D341Med (cell line): ENCODE data around the gene GNAI1.
A peak's percentile ranks its signal among the peaks of the same experiment; 100 is the strongest.
"Not testable (repeated sequence)": the region's sequence is repeated elsewhere in the genome, so short reads cannot be mapped to it uniquely, and the experiment has no call there.

Experiments used
- DNase-seq: peaks from one replicate; pipeline ENCODE4 v3.0.0; 2012; ENCODE audit warnings: low spot score

GNAI1 gene

DNA sequence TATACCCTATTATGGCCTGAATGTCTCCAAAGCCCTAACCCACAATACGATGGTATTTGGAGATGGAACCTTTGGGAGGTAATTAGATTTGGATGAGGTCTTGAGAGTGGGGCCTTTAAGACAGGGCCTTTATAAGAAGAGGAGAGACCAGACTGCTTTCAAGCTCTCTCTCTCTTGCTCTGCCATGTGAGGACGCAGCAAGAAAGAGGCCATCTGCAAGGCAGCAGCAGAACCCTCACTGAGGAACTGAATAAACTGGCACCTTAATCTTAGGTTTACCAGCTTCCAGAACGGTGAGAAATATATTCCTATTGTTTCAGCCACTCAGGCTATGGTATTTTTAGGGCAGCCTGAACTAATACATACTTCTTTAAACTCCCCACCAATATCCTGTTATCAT is 2.0 kb upstream of the GNAI1 start:
- DNase-seq = no peak

DNA sequence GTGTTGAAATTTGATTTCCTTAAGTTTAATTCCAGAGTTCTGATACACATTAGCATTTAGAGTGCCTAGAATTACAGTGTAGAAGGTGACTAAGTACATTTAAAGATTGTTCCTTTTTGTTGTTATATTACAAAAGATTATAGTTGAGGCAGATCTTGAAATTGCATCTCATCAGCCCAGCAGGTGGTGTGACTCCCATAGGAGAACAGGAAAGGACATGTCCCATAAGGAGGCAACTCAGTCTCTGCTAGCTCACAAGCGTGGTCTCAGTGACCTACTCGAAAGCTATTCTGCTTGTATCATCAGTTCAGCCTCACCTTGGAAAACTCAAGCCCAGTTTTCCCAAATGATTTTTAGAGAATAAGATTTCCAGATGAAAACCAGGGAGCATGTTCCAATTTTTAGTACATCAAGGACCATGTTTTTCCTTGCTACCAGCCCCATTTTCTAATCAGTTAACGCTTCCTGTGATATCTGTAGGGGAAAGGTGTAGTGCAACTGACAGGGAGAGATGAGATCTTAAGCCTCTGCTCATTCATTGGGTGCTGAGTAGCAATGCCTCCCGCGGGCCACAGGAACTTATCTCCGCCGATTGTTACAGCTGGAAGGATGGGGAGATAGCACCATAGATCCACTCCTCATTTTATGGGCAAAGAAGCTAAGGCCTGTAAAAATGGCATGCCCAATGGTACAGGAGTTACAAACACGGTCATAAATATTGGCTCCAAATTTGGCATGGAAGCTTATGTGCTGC is 1.1 kb upstream of the GNAI1 start:
- DNase-seq = no peak

DNA sequence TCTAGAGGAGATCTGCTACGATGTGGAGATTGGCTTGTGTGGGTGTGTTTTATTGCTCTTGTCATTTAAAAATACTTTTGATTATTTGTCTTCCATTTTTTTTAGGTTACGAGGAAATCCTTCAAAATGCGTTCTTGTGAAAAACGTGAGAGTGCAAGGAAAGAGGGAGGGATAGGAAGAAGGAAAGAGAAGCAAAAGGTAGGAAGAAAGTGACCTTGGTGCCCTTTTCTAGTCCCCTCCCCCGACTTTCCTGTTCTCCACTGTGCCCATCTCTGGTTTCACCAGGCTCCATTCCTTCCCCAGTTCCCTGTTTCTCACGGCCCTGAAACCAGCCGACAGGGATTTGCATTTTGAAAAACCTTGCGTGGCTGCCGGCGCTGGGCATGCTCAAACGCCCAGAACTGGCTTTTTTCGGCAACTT is 506 bp upstream of the GNAI1 start:
- no peak for DNase-seq

DNA sequence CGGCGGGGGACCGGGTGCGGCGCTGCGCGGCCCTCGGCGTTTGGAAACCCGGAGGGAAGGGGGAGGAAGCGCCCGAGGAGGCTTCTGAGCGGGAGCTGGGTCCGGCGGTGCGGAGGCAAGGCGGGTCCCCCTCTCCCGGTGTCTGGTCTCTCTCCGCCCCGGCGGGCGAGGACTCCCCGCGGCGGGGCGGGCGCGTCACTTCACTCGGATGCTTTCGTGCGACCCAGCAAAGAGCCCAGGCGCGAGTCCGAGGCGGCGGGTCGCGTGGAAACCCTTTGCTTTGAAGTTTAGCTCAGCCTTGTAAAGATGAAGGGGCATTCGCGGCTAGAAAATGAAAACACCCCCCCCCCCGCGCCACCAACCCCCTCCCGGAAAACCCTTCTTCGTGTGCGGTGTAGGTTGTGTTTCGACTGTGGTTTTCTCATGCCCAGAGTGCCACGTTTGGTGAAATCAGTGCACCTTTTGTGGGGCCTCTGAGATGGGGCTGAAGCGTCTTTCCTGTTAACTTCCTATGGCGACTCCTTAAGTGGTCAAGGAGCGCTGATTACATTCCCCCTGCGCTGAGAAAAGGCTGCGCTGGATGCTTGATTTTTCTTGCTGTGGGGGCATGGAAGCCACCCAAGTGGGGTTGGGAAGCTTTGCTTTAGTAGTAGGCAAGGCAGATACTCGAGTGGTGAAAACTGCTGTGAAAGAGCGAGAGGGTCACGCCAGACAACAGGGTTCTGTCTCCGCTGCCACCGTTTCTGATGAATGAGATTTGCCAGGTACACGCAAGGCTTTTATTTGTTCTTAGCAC is 876 bp downstream of the GNAI1 start:
- peak; percentile 75 for DNase-seq

DNA sequence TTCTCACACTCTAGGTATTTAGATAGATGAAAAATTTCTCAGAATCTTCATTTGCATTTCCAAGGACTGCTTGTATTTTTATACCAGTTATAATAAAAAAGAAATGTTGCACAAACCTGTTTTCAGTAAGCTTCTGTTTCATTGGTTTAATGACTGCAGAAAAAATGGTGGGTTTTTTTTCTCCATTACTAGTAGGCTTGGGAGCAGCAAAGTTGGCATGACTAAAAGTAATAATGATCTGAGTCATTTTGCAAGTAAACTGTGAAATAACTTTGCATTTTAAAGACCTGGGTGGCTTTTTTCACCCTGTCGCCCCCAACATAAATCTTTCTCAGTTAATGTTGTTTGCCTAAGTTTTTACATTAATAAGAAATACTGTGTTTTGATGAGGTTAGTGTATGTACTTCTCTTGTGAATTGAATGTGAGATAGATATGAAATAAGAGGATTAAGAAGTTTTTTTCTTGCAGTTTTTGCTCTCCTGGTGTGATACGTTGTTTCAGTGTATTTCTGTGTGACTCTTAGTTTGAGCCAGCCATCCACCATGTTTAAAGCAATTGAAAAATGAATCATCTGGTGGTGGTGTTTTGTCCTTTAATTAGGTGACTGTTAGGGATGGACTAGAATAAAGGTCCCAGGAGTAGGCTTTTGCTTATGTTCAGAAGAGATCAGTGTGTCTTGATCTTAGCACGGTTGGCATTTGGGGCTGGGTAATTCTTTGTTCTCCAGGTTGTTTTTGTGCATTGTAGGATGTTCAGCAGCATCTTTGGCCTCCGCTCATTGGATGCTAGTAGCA is 1.8 kb downstream of the GNAI1 start:
- DNase-seq = no peak

DNA sequence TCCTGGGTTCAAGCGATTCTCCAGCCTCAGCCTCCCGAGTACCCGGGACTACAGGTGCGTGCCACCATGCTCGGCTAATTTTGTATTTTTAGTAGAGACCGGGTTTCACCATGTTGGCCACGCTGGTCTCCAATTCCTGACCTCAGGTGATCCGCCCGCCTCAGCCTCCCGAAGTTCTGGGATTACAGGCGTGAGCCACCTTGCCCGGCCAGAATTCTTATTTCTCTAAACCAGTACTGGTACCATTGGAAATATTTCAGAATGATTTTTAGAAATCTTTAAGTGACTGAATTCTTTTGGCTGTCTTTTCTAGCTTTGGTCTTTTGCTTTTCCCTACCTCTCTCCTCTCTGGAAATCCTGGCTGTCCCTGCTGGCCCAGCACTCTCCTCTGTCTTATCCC is 2.8 kb downstream of the GNAI1 start:
- DNase-seq = no peak

DNA sequence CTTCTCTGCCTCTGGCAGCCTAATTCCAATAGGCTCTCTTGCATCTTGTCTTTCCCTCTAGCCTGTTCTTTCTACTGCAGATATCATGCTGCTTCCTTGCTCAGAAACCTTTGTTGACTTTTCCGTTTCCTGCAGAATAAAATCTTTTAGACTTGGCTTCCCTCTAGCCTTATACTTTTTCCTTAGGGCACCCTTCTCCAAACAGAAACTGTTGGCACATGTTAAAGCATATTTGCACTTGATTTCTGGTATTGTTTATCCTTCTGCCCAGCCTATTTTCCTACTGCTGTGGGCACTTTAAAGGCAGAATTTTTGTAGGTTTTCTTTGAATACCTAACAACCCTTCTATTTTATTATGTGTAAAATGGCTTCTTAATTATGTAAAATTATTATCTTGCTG is 4.6 kb downstream of the GNAI1 start:
- no peak for DNase-seq

DNA sequence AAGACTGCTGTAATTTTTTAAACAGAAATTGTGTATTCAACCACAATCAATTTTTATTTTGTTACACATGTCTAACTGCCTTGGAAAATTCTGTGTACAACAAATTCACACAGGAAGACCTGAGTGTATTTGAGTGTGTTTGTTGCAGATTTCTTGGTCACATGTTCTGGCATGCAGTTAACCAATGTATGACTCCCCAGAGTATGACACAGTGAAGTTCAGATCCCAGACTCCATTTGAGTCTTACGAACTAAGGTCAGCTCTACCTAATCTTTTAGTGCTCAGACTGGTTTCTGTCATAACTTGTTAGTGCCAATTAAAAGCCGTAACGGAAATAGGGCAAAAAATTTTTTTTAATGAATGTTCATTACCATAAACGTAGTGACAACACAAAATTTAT is 5.8 kb downstream of the GNAI1 start:
- DNase-seq = no peak

DNA sequence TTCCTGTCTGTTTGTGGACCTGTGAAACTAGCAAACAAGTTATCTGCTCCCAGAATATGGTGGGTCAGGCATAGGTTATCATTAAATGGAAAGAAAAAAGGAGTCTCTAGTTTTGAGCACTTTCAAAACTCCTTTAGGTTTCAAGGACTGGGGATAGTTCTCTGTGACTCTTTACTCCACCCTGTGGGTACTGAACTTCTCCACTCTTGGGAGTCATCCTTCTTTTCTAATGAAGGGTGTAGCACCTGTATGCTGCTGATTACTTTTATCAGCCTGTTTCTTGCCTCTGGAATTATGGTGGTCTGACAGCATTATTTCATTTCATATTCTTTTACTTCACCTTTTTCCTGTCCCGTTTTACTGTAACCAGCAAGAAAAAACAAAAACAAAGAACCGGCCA is 6.7 kb downstream of the GNAI1 start:
- DNase-seq = no peak

DNA sequence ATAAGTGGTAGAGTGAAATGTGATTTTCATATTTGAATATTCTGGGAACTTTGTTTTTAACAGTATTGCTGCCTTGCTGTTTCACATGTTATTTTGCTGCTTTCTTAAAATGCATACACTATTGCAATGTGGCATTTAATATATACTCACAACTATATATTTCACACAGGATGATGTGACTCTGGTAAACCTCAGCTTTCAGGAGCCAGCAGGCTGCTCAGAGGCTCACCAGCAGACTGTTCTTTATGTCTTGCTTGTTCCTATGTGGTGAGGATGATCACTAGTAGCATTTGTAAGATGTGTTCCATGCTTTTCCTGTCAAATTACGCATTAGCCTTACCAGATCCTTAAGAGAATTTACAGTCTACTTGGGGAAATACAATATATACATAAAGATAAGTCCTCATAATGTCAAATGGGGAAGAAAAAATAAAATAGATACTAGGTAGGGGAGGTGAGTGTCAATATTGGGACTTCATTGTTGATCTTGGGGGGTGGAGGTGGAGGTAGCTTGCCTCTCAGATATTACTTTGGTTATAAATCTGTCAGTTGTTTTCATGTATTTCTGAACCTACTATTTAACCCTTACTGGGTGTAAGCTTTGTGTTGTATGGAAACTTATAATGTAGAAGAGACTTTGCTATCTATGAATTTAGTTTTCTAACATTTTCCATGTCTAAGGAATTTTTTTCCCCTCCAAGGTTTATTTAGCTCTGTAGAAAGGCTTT is 8.4 kb downstream of the GNAI1 start:
- no peak for DNase-seq

DNA sequence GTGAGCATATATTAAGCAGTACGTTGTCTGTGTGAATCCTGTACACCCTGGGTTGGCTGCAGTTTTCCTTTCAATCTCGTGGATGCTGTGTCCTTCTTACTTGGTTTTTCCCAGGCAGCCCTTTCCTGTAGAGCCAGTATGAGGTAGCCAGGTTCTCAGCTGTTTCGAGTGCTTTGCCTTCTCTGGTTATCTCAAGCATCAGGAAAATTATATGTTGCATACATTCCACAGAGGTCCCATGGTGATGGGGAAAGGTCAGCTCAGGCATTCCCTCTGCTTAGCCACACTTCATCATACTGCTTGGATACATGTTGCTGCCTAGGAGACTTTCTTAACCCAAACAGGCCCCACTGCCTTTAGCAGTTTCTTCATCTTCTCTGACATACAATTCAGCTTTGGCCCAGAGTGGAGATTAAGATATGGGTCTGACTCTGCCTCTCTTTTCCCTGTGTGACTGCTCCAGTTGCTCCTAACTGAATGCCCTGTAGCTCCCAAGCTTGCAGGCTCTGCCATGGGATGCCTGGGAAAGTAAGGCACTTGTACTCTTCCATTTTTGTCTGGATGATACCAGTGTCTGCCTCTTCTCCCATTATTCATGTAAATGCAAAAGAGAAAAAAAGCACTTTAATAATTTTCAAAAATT is 11.3 kb downstream of the GNAI1 start:
- no peak for DNase-seq

DNA sequence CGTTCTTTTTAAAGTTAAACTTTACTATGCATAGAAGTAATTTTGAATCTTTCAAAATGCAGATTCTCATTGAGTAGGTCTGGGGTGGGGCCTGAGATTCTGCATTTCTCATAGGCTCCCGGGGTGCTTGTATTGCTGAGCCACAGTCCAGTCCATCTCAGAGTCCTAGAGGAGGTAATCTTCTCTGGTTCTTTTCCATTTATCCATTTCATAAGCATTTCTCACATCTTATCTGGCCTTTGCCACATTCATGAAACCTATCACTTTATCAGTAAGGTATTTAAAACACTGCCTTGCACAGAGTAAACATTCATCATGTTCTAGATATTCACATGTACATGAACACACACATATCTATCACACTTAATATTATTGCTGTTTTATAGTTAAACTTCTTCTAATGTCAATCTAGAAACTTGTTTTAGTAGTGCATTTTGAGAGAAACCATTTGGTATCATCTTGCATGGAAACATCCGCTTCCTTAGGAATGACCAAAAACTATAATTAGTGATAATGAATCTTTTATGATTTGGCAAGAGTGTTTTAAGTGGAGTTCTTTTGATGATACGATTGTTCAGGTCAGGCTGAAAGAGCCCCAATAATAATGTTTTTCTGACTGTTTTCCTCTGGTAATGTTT is 12.0 kb downstream of the GNAI1 start:
- DNase-seq = no peak

DNA sequence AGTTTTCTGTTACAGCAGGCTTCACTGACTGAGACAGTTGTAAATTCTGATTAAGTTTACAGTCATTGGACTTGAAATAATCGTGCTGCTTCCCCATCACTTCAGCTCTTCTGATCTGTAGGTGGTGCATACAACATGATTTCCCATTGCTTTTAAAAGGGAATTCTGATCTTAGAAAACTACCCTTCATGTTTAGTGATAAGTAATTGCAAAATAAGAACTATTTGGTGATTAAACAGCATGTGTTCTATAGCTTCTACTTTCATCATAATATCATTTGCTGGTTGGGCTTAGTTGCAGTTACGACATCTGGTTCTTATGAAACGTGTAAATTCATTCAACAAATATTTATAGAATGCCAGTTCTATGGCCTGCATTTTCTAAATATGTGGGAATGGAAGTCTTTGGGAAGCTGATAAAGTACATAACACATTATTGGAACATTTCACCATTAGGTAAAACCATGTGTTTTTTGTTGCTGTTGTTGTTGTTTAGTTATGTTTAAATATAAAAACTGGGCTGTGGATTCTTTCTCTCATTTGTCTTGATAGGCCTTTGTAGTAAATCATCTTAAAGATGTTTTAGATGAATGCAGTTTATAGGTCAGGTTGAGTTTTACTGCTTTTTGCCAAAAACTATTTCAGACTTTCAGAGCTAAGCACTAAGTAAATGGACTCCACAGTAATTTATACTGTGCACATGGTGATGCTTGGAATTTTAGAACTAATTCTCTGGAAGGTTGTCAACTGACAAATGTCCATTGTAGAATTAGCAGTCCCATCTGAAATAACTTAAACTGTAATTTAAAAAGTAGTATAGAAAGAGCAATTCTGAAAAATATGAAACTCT is 13.1 kb downstream of the GNAI1 start:
- no peak for DNase-seq

DNA sequence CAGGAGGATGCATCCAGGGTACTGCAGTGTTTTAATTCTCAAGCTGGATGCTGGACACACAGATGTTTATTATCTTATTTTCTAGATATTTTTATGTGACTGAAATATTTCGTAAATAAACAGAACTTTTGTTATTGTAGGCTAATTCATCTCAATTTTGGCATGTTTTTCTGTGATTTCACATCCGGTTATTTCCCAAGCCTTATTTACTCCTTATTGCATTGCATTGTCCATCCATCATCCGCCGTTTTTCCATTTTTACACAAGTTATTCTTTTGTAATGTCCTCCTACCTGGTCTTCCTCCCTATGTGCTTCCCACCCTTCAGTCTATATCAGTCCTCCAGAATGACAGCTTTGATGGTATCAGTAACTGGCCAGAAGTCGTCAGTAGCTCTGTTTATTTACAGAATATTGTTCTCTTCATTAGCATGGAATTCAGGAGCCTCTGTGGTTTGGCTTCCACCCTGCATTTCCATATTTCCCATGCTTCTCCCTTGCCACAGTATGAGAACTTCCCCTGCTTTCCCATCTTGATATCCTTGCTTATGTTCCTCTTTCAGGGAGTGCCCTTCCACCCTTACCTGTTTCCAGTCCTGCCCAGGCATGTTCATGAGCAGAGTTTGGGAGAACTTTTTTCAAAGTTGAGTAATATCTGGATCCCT is 16.1 kb downstream of the GNAI1 start:
- DNase-seq = no peak

DNA sequence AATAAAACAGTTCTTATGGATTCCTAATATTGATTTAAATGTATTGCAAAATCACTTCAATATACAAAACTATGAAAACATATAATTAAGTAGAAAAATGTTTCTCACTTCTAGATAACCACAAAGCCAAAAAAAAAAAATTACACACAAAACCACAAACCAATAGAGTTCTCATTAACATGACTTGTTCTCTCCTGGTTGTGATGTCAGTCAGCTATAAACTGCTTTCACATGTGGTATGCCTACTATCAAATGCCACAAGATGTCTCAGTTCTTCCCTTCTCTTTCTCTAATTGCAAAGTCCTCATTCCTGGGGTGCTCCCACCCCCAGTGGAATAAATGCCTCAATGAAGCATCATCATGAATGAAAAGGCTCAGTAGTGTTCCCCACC is 16.6 kb downstream of the GNAI1 start:
- no peak for DNase-seq

DNA sequence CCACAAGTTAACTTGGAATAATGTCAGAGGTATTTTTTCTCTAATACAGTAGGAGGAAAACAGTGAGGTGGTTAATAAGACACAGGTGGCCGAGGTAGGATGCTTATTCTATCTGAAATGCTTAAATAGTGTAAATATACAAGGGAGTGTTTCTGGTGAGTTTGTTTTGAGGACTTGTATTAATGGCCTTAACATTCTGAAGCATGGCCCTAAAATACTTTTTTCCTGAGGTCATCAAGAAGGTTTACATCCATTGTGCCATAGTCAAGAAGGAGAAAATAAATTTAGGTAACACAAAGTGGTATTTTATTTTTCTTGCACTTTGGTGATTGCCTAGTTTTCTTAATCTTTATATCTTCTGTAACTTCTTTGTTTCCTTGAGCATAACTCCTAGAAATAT is 18.8 kb downstream of the GNAI1 start:
- no peak for DNase-seq

DNA sequence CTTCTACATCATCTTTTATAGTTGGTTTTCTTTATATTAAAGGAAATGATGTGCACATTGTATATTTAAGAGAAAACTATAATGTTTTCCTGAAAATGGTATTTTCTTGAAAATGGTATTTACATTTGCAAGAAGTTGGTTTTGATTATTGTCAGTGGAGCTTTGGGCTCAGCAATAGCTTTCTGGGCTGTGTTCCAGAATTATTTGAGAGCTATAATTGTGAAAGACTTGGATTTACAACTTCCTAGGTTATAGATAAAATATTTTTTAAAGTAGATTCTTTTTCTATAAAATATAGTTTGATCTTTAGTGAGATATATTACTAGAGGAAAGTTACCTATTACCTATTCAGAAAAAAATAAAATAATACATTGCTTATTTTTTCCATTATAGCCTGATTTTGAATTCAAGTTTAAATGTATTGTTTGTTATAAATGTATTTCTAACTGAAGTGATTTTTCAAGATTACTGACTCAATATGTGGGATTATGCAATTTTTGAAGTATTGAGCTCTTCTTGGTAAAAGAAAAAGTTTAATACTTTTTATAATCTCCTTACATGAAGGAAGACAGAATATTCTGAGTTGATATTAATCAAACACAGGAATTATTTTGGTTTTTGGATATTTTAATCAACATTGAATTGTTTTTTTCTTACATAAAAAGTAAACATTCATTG is 20.2 kb downstream of the GNAI1 start:
- DNase-seq = no peak

DNA sequence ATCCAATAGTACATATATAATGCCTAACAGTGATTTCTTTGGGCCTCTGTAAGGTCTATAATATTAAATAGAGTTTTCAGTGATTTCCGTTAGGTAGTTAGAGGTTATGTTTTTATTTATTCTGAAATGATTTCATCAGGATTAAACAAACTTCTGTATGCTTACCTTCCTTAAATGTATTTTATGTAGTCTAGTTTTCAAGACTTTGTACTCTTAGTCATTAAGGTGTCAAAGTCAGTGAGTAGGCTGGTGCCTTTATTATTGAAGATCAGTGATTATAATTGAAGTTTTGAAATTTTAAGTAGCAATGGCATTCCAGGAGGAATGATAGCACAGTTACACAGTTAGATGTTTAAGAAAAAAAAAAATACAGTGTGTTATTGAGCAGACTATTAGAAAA is 20.7 kb downstream of the GNAI1 start:
- no peak for DNase-seq

DNA sequence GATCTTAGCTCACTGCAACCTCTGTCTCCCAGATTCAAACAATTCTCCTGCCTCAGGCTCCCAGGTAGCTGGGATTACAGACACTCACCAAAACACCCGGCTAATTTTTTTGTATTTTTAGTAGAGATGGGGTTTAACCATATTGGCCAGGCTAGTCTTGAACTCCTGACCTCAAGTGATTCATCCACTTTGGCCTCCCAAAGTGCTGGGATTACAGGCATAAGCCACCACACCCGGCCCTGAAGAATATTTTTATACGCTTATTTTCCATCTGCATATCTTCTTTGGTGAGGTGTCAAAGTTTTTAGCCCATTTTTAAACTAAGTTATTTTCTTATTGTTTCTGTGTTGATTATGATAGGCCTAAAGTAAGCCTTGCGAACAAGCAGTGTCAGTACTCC is 23.1 kb downstream of the GNAI1 start:
- DNase-seq = not testable (repeated sequence)
